ENCODE results near the gene SEMG2.

SEMG2 gene

GRCh38 chr20:45221076-45221475 lies at the start of gene SEMG2:
Gene SEMG2, plus strand, starts transcription at chr20:45221373. Its CDS starts 17 bp downstream, at chr20:45221390.
- DNase-seq = no peak

- no peak for DNase-seq
These were observed 47.7 kb upstream of the SEMG2 start for GRCh38 chr20:45173522-45173921.

- DNase-seq = no peak
These were observed 46.5 kb upstream of the SEMG2 start, which contains the start of gene PI3 for GRCh38 chr20:45174434-45175364. Gene PI3, plus strand, starts transcription at chr20:45174902. Its CDS starts 21 bp downstream, at chr20:45174923.

GRCh38 chr20:45176526-45177267 lies 44.5 kb upstream of the SEMG2 start:
- DNase-seq = no peak

- no peak for DNase-seq
These were observed 42.0 kb upstream of the SEMG2 start for GRCh38 chr20:45179166-45179565.

GRCh38 chr20:45181639-45182038 lies 39.5 kb upstream of the SEMG2 start:
- DNase-seq = no peak

GRCh38 chr20:45183084-45183483 lies 38.1 kb upstream of the SEMG2 start:
- no peak for DNase-seq

- DNase-seq = no peak
These were observed 33.5 kb upstream of the SEMG2 start for GRCh38 chr20:45187693-45188092.

- no peak for DNase-seq
These were observed 32.0 kb upstream of the SEMG2 start for GRCh38 chr20:45189067-45189609.

GRCh38 chr20:45189861-45190260 lies 31.3 kb upstream of the SEMG2 start:
- no peak for DNase-seq

GRCh38 chr20:45191926-45192325 lies 29.2 kb upstream of the SEMG2 start:
- no peak for DNase-seq

GRCh38 chr20:45193331-45193730 lies 27.8 kb upstream of the SEMG2 start:
- no peak for DNase-seq

GRCh38 chr20:45206725-45207124 lies 14.4 kb upstream of the SEMG2 start, which contains the start of gene SEMG1:
Gene SEMG1, plus strand, starts transcription at chr20:45207033. Its CDS starts 21 bp downstream, at chr20:45207054.
- no peak for DNase-seq

- no peak for DNase-seq
These were observed 11.2 kb upstream of the SEMG2 start for GRCh38 chr20:45209924-45210323.

GRCh38 chr20:45211569-45212474 lies 9.4 kb upstream of the SEMG2 start:
- no peak for DNase-seq

- no peak for DNase-seq
These were observed 8.3 kb upstream of the SEMG2 start for GRCh38 chr20:45212836-45213235.

- no peak for DNase-seq
These were observed 3.0 kb upstream of the SEMG2 start for GRCh38 chr20:45218124-45218523.

GRCh38 chr20:45218636-45219035 lies 2.5 kb upstream of the SEMG2 start:
- no peak for DNase-seq

- DNase-seq = no peak
These were observed 2.0 kb downstream of the SEMG2 start for GRCh38 chr20:45223136-45223535.

- DNase-seq = no peak
These were observed 5.1 kb downstream of the SEMG2 start for GRCh38 chr20:45226287-45226686.

GRCh38 chr20:45229264-45230056 lies 8.3 kb downstream of the SEMG2 start:
- peak; percentile 44 for DNase-seq
